K562 (cell line): ENCODE measurements around the gene CORO2A. TPM values are rescaled to one million over a fixed set of nuclear protein-coding genes. Genes with fewer than 3 reads are reported as not detected.

Experiments
- BHLHE40 ChIP-seq: IDR thresholded peaks from 2 replicates; pipeline ENCODE4 v1.6.1; 2011; ENCODE audit warnings: low read length, improper control_type of control experiment
- CUX1 ChIP-seq: fragments of 200-800 bp; sonication (Bioruptor generic); IDR thresholded peaks from 2 replicates; pipeline ENCODE4 v1.6.1; 2016; ENCODE audit warnings: missing genetic modification characterization, missing compliant biosample characterization
- GATAD2B ChIP-seq: fragments of 450-650 bp; IDR thresholded peaks from 2 replicates; pipeline ENCODE4 v1.6.1; 2017; ENCODE audit warnings: mild to moderate bottlenecking, borderline replicate concordance
- HNRNPLL ChIP-seq: fragments of 200-400 bp; formaldehyde crosslinking; IDR thresholded peaks from 2 replicates; pipeline ENCODE4 v1.6.1; 2017; ENCODE audit warnings: low read length, low read depth, mild to moderate bottlenecking; ENCODE audit not compliant: poor library complexity, severe bottlenecking
- L3MBTL2 ChIP-seq: fragments of 450-650 bp; IDR thresholded peaks from 2 replicates; pipeline ENCODE4 v1.6.1; 2016; ENCODE audit warnings: mild to moderate bottlenecking, moderate library complexity
- SETDB1 ChIP-seq: IDR thresholded peaks from one replicate; pipeline ENCODE4 v1.6.1; 2012; ENCODE audit warnings: low read length, control low read depth, inconsistent platforms
- polyA plus RNA-seq, 8 experiments: library from polyadenylated mRNA; depleted of rRNA in 4 of 8; stranded (reverse) in 5 of 8; unstranded in 3 of 8; fragments of >200 nt; fragmentation: Nextera tagmentation in 2 of 8; fragmentation: Illumina TruSeq in 1 of 8; extraction: Ambion mirVana in 2 of 8; extraction: Trizol in 1 of 8; gene quantifications; 2 replicates each; pipeline versions ENCODE4 v1.2.1 to v1.2.3, GENCODE V29; 2011 to 2014; ENCODE audit warnings: inconsistent platforms in 1 of 8, missing spikeins in 1 of 8
- total RNA-seq, 7 experiments: library from RNA; depleted of rRNA in 6 of 7; stranded (reverse); fragments of >200 nt in 6 of 7; fragmentation: Illumina TruSeq in 2 of 7; extraction: Trizol in 2 of 7; gene quantifications; 2 replicates each; pipeline versions ENCODE4 v1.2.1 to v1.2.3, GENCODE V29; 2011 to 2021; ENCODE audit warnings: low replicate concordance in 1 of 7
- TF ChIP-seq, protein P1 (sequence below): fragments of 450-650 bp; IDR thresholded peaks from 2 replicates; pipeline ENCODE4 v1.6.1; 2016; ENCODE audit warnings: mild to moderate bottlenecking, moderate library complexity
- TF ChIP-seq, protein P2 (sequence below): sonication (generic); formaldehyde crosslinking; IDR thresholded peaks from 2 replicates; pipeline ENCODE4 v1.9.0; 2022; ENCODE audit warnings: mild to moderate bottlenecking, missing genetic modification reagents

Gene CORO2A
- total and polyA plus RNA-seq, 9 of the 15 experiments (the other 6 are each of a cell fraction or from before 2014, with no cell fraction given) = 9.5 to 26.6 (median 18.0) TPM

GRCh38 chr9:98150164-98150563 is 42.3 kb downstream of the CORO2A start (continued):
- TF ChIP-seq, protein P1, sequence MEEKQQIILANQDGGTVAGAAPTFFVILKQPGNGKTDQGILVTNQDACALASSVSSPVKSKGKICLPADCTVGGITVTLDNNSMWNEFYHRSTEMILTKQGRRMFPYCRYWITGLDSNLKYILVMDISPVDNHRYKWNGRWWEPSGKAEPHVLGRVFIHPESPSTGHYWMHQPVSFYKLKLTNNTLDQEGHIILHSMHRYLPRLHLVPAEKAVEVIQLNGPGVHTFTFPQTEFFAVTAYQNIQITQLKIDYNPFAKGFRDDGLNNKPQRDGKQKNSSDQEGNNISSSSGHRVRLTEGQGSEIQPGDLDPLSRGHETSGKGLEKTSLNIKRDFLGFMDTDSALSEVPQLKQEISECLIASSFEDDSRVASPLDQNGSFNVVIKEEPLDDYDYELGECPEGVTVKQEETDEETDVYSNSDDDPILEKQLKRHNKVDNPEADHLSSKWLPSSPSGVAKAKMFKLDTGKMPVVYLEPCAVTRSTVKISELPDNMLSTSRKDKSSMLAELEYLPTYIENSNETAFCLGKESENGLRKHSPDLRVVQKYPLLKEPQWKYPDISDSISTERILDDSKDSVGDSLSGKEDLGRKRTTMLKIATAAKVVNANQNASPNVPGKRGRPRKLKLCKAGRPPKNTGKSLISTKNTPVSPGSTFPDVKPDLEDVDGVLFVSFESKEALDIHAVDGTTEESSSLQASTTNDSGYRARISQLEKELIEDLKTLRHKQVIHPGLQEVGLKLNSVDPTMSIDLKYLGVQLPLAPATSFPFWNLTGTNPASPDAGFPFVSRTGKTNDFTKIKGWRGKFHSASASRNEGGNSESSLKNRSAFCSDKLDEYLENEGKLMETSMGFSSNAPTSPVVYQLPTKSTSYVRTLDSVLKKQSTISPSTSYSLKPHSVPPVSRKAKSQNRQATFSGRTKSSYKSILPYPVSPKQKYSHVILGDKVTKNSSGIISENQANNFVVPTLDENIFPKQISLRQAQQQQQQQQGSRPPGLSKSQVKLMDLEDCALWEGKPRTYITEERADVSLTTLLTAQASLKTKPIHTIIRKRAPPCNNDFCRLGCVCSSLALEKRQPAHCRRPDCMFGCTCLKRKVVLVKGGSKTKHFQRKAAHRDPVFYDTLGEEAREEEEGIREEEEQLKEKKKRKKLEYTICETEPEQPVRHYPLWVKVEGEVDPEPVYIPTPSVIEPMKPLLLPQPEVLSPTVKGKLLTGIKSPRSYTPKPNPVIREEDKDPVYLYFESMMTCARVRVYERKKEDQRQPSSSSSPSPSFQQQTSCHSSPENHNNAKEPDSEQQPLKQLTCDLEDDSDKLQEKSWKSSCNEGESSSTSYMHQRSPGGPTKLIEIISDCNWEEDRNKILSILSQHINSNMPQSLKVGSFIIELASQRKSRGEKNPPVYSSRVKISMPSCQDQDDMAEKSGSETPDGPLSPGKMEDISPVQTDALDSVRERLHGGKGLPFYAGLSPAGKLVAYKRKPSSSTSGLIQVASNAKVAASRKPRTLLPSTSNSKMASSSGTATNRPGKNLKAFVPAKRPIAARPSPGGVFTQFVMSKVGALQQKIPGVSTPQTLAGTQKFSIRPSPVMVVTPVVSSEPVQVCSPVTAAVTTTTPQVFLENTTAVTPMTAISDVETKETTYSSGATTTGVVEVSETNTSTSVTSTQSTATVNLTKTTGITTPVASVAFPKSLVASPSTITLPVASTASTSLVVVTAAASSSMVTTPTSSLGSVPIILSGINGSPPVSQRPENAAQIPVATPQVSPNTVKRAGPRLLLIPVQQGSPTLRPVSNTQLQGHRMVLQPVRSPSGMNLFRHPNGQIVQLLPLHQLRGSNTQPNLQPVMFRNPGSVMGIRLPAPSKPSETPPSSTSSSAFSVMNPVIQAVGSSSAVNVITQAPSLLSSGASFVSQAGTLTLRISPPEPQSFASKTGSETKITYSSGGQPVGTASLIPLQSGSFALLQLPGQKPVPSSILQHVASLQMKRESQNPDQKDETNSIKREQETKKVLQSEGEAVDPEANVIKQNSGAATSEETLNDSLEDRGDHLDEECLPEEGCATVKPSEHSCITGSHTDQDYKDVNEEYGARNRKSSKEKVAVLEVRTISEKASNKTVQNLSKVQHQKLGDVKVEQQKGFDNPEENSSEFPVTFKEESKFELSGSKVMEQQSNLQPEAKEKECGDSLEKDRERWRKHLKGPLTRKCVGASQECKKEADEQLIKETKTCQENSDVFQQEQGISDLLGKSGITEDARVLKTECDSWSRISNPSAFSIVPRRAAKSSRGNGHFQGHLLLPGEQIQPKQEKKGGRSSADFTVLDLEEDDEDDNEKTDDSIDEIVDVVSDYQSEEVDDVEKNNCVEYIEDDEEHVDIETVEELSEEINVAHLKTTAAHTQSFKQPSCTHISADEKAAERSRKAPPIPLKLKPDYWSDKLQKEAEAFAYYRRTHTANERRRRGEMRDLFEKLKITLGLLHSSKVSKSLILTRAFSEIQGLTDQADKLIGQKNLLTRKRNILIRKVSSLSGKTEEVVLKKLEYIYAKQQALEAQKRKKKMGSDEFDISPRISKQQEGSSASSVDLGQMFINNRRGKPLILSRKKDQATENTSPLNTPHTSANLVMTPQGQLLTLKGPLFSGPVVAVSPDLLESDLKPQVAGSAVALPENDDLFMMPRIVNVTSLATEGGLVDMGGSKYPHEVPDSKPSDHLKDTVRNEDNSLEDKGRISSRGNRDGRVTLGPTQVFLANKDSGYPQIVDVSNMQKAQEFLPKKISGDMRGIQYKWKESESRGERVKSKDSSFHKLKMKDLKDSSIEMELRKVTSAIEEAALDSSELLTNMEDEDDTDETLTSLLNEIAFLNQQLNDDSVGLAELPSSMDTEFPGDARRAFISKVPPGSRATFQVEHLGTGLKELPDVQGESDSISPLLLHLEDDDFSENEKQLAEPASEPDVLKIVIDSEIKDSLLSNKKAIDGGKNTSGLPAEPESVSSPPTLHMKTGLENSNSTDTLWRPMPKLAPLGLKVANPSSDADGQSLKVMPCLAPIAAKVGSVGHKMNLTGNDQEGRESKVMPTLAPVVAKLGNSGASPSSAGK = peak; percentile 76
- TF ChIP-seq HNRNPLL (no peak), SETDB1 (no peak), GATAD2B (no peak), BHLHE40 (peak; percentile 71), CUX1 (no peak), L3MBTL2 (peak; percentile 36; the same call in 1 of the 2 replicates)
- TF ChIP-seq, protein P2, sequence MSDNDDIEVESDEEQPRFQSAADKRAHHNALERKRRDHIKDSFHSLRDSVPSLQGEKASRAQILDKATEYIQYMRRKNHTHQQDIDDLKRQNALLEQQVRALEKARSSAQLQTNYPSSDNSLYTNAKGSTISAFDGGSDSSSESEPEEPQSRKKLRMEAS = peak; percentile 89
